Prostate gland (tissue), 2 donors: ENCODE results near the gene ABTB2.

Experiments used
- POLR2A ChIP-seq: fragments of 450-650 bp; IDR thresholded peaks from one replicate; pipeline ENCODE4 v1.6.1; 2016; ENCODE audit warnings: antibody characterized with exemption, mild to moderate bottlenecking
- TF ChIP-seq, protein P1 (sequence below), 4 experiments: fragments of 200-600 bp in 2 of 4; fragments of 450-650 bp in 2 of 4; sonication (generic) in 2 of 4; IDR thresholded peaks; 1 replicate in 3 of 4; 2 replicates in 1 of 4; pipeline ENCODE4 v1.5.1; 2016 to 2019; ENCODE audit warnings: antibody characterized with exemption in 4 of 4, mild to moderate bottlenecking in 2 of 4, moderate library complexity in 2 of 4

DNA sequence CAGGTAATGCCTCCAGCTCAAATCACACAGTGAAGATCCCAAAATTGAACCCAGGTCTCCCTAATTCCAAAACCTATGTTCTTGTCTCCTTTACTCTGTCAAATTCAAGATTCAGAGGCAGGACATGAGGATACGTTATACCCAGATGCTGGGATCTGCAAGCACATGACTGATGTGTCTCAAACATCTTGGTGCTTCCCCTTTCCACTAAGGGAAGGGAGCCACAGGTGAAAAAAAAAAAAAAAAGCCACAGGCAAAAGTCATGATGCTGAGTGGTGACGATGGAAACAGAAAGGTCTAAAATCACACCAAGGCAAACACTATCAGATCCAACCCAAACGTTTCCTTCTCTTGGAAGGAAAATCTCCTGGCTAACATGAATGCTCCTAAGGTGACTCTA is 24.0 kb downstream of the ABTB2 start:
- TF ChIP-seq, protein P1, sequence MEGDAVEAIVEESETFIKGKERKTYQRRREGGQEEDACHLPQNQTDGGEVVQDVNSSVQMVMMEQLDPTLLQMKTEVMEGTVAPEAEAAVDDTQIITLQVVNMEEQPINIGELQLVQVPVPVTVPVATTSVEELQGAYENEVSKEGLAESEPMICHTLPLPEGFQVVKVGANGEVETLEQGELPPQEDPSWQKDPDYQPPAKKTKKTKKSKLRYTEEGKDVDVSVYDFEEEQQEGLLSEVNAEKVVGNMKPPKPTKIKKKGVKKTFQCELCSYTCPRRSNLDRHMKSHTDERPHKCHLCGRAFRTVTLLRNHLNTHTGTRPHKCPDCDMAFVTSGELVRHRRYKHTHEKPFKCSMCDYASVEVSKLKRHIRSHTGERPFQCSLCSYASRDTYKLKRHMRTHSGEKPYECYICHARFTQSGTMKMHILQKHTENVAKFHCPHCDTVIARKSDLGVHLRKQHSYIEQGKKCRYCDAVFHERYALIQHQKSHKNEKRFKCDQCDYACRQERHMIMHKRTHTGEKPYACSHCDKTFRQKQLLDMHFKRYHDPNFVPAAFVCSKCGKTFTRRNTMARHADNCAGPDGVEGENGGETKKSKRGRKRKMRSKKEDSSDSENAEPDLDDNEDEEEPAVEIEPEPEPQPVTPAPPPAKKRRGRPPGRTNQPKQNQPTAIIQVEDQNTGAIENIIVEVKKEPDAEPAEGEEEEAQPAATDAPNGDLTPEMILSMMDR (IDR thresholded peaks at IDR 0.05), result no peak
- no peak for TF ChIP-seq POLR2A
